Measurements from ENCODE around the gene ANKRD9. TPM values are rescaled to one million over a fixed set of nuclear protein-coding genes. Genes with fewer than 3 reads are reported as not detected.

ANKRD9 gene
- polyA plus RNA-seq, 1 donor from 2014 or later: 1.5 TPM

- Histone ChIP-seq H3F3A (ENCODE audit: insufficient read depth, low read length, poor library complexity, severe bottlenecking) (no peaks in the 10 kb centered on the region), H4K20me1 (ENCODE audit: insufficient read depth) (no peaks in the 10 kb centered on the region), H3K9me3 (ENCODE audit: low read length) (no peaks in the 10 kb centered on the region), H3K27me3 (ENCODE audit: insufficient read depth, low read depth, low read length) (no peaks in the 10 kb centered on the region), H2AFZ (ENCODE audit: low read depth, low read length) (no peak overlapping the region), H3K27ac (ENCODE audit: low read length) (no peak overlapping the region), H3K4me3 (ENCODE audit: low read length) (no peak overlapping the region), H3K9me2 (ENCODE audit: insufficient read depth, low read length) (no peaks in the 10 kb centered on the region), H3K36me3 (ENCODE audit: insufficient read depth, low read length) (no peaks in the 10 kb centered on the region), H3K9ac (ENCODE audit: low read length) (no peak overlapping the region), H3K4me2 (ENCODE audit: low read length) (no peak overlapping the region), H3K79me2 (replicated peaks; ENCODE audit: insufficient read depth, low read length) (no peaks in the 10 kb centered on the region)
- TF ChIP-seq MXI1 (conservative IDR thresholded peaks at IDR 0.05; ENCODE audit: poor library complexity, severe bottlenecking) (no peak), EZH2 (IDR thresholded peaks at IDR 0.05; ENCODE audit: borderline replicate concordance, insufficient read depth, low read length, poor library complexity, severe bottlenecking) (no peak), REST (IDR thresholded peaks at IDR 0.05; ENCODE audit: borderline replicate concordance) (no peak), EP300 (conservative IDR thresholded peaks at IDR 0.05; ENCODE audit: poor library complexity, severe bottlenecking) (no peak), POLR2AphosphoS5 (IDR thresholded peaks at IDR 0.05) (no peak), TAF1 (IDR thresholded peaks at IDR 0.05; ENCODE audit: low read depth) (no peak), CTCF (IDR thresholded peaks at IDR 0.05; ENCODE audit: poor library complexity, severe bottlenecking) (no peak), SMC3 (conservative IDR thresholded peaks at IDR 0.05; ENCODE audit: poor library complexity) (no peak), RAD21 (conservative IDR thresholded peaks at IDR 0.05) (no peak)
Measured at GRCh38 chr14:102464006-102464405, 45.6 kb downstream of the ANKRD9 start.

- TF ChIP-seq CTCF (IDR thresholded peaks at IDR 0.05; ENCODE audit: poor library complexity, severe bottlenecking) (no peak), SMC3 (conservative IDR thresholded peaks at IDR 0.05; ENCODE audit: poor library complexity) (no peak), RAD21 (conservative IDR thresholded peaks at IDR 0.05) (no peak), MXI1 (conservative IDR thresholded peaks at IDR 0.05; ENCODE audit: poor library complexity, severe bottlenecking) (no peak), POLR2AphosphoS5 (IDR thresholded peaks at IDR 0.05) (no peak), TAF1 (IDR thresholded peaks at IDR 0.05; ENCODE audit: low read depth) (no peak), EP300 (conservative IDR thresholded peaks at IDR 0.05; ENCODE audit: poor library complexity, severe bottlenecking) (no peak), REST (IDR thresholded peaks at IDR 0.05; ENCODE audit: borderline replicate concordance) (no peak), EZH2 (IDR thresholded peaks at IDR 0.05; ENCODE audit: borderline replicate concordance, insufficient read depth, low read length, poor library complexity, severe bottlenecking) (no peak)
- no peak overlapping the region for H3K4me3 ChIP-seq (ENCODE audit: low read length)
- no peaks in the 10 kb centered on the region for H4K20me1 ChIP-seq (ENCODE audit: insufficient read depth)
- H3K9me2 ChIP-seq (ENCODE audit: insufficient read depth, low read length): no peaks in the 10 kb centered on the region
- H3K4me2 ChIP-seq (ENCODE audit: low read length): no peak overlapping the region
- H3K36me3 ChIP-seq (ENCODE audit: insufficient read depth, low read length): no peaks in the 10 kb centered on the region
- no peaks in the 10 kb centered on the region for H3K9me3 ChIP-seq (ENCODE audit: low read length)
- H3F3A ChIP-seq (ENCODE audit: insufficient read depth, low read length, poor library complexity, severe bottlenecking): no peaks in the 10 kb centered on the region
- no peak overlapping the region for H3K9ac ChIP-seq (ENCODE audit: low read length)
- H3K27ac ChIP-seq (ENCODE audit: low read length): no peak overlapping the region
- H3K79me2 ChIP-seq (replicated peaks; ENCODE audit: insufficient read depth, low read length): no peaks in the 10 kb centered on the region
- no peak overlapping the region for H2AFZ ChIP-seq (ENCODE audit: low read depth, low read length)
- H3K27me3 ChIP-seq (ENCODE audit: insufficient read depth, low read depth, low read length): no peaks in the 10 kb centered on the region
Measured at GRCh38 chr14:102462391-102462790, 47.2 kb downstream of the ANKRD9 start.

All from neural cell (in vitro differentiated cells).